ENCODE results near the gene TRUB2.
A peak's percentile ranks its signal among the peaks of the same experiment; 100 is the strongest.
"Not testable (repeated sequence)": the region's sequence is repeated elsewhere in the genome, so short reads cannot be mapped to it uniquely, and the experiment has no call there.

Gene TRUB2

DNA sequence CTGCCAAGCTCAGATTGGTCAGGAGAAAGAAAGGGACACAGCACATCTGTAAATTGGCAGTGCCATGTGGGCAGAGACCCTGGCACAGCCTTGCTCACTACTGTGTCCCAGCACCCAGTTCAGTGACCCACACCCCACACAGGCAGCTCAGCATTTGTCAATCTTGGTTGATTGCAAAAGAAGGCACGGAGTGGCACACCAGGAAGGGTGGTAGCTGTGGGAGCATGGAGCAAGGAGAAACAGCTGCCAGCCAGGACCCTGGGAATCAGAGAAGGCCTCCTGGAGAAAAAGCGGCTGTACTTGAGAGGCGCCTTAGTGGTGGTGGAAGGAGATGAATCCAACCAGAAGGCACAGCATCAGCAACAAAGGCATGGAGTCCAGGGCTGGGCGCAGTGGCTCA, 21.6 kb upstream of the TRUB2 start:
- TF ChIP-seq POLR2AphosphoS5 (IDR thresholded peaks at IDR 0.05; ENCODE audit: low read depth, low read length) (no peak), PAX5 (IDR thresholded peaks at IDR 0.05; ENCODE audit: insufficient read depth, low read length, severe bottlenecking) (no peak)
- DNase-seq (ENCODE audit: insufficient read length, low spot score) (no peak), FAIRE-seq (no peak)

DNA sequence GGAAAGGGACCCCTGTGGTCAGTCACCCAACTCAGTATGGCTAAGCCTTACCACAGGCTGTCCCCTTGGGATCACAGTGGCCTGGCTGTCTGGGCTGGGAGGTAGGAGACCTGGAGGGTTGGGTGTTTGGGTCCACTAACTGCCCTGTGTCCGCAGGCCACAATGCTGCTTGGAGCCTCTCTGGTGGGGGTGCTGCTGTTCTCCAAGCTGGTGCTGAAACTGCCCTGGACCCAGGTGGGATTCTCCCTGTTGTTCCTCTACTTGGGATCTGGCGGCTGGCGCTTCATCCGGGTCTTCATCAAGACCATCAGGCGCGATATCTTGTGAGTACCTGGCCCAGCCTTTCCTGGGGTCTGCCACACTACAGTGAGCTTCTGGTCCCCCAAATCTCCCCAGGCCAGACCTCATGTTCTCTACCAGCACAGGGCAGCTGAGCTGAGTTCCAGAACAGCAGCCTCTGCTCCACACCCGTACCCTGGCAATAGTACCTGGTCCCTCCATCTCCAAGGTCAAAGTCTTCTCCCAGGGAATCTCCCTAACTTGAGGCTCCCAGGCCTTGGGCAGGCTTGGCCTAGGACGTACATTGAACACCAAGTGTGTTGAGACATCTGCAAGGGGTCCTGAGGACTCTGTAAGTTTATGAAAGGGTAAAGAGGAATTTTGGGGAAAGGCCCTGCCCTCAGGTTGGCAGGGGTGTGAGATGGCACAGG, 20.9 kb upstream of the TRUB2 start:
- no peak for DNase-seq (ENCODE audit: insufficient read length, low spot score)
- TF ChIP-seq TAF1 (IDR thresholded peaks at IDR 0.05; ENCODE audit: low read depth, low read length), result no peak
- TF ChIP-seq POLR2A (IDR thresholded peaks at IDR 0.05; ENCODE audit: low read depth, low read length), result no peak
- no peak for TF ChIP-seq POLR2AphosphoS5 (IDR thresholded peaks at IDR 0.05; ENCODE audit: low read depth, low read length)
- FAIRE-seq, result no peak

- FAIRE-seq (no peak), DNase-seq (ENCODE audit: insufficient read length, low spot score) (peak; percentile 85)
- TF ChIP-seq POLR2A (IDR thresholded peaks at IDR 0.05; ENCODE audit: low read depth, low read length), result no peak
- no peak for TF ChIP-seq POLR2AphosphoS5 (IDR thresholded peaks at IDR 0.05; ENCODE audit: low read depth, low read length)
- no peak for TF ChIP-seq POU2F2 (IDR thresholded peaks at IDR 0.05; ENCODE audit: low read depth, low read length)
- no peak for TF ChIP-seq SPI1 (IDR thresholded peaks at IDR 0.05; ENCODE audit: low read depth, low read length)
- no peak for TF ChIP-seq PAX5 (IDR thresholded peaks at IDR 0.05; ENCODE audit: insufficient read depth, low read length, severe bottlenecking)
Measured at GRCh38 chr9:128341435-128341849, 19.2 kb upstream of the TRUB2 start.

DNA sequence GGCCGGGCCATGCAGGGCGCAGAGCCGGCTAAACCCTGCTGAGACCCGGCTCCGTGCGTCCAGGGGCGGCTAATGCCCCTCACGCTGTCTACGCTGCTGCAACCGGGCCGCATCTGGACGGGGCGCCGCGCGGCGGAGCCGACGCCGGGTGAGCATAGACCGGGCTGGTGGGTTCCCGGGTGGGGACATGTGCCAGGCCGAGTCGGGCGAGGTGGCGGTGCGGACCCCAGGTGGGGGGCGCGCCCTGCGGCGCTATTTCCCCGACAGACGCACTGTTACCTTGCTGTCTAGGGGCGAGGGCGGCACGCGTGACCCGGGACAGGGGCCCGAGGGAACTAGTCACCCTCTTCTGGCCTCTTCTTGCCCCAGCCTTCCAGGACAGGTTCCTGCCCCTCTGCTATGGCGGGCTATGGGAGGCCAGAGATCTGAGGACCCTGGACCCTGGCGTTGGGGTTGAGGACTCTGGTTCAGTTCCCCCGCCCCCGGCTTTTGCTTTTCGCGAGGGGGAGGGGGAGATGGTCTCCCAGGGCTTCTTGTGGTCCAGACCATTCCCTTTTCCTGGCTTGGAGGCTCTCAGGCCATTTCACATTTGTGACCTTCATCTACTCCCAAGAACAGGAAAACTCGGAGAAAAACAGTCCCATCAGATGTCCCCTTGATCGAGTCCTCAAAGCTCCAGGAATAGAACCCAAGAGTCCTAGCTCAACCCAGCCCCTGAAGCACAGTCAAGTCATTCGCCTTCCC, 18.6 kb upstream of the TRUB2 start:
- FAIRE-seq, result no peak
- DNase-seq (ENCODE audit: insufficient read length, low spot score), result no peak
- no peak for TF ChIP-seq POLR2A (IDR thresholded peaks at IDR 0.05; ENCODE audit: low read depth, low read length)
- TF ChIP-seq POU2F2 (IDR thresholded peaks at IDR 0.05; ENCODE audit: low read depth, low read length), result no peak
- TF ChIP-seq TAF1 (IDR thresholded peaks at IDR 0.05; ENCODE audit: low read depth, low read length), result no peak
- TF ChIP-seq POLR2AphosphoS5 (IDR thresholded peaks at IDR 0.05; ENCODE audit: low read depth, low read length), result no peak
- no peak for TF ChIP-seq PAX5 (IDR thresholded peaks at IDR 0.05; ENCODE audit: insufficient read depth, low read length, severe bottlenecking)
- TF ChIP-seq SPI1 (IDR thresholded peaks at IDR 0.05; ENCODE audit: low read depth, low read length), result no peak

GRCh38 chr9:128339761-128340690, 17.8 kb upstream of the TRUB2 start, which contains the start of gene SLC27A4:
TSS of gene SLC27A4 (plus strand) at chr9:128340527. CDS start at chr9:128343133, 2,606 bp downstream.
- TF ChIP-seq POLR2AphosphoS5 (IDR thresholded peaks at IDR 0.05; ENCODE audit: low read depth, low read length) (no peak), SPI1 (IDR thresholded peaks at IDR 0.05; ENCODE audit: low read depth, low read length) (no peak), PAX5 (IDR thresholded peaks at IDR 0.05; ENCODE audit: insufficient read depth, low read length, severe bottlenecking) (no peak), POLR2A (IDR thresholded peaks at IDR 0.05; ENCODE audit: low read depth, low read length) (no peak), POU2F2 (IDR thresholded peaks at IDR 0.05; ENCODE audit: low read depth, low read length) (no peak), TAF1 (IDR thresholded peaks at IDR 0.05; ENCODE audit: low read depth, low read length) (no peak)
- peak; percentile 95 for DNase-seq (ENCODE audit: insufficient read length, low spot score)
- FAIRE-seq, result peak; percentile 91

DNA sequence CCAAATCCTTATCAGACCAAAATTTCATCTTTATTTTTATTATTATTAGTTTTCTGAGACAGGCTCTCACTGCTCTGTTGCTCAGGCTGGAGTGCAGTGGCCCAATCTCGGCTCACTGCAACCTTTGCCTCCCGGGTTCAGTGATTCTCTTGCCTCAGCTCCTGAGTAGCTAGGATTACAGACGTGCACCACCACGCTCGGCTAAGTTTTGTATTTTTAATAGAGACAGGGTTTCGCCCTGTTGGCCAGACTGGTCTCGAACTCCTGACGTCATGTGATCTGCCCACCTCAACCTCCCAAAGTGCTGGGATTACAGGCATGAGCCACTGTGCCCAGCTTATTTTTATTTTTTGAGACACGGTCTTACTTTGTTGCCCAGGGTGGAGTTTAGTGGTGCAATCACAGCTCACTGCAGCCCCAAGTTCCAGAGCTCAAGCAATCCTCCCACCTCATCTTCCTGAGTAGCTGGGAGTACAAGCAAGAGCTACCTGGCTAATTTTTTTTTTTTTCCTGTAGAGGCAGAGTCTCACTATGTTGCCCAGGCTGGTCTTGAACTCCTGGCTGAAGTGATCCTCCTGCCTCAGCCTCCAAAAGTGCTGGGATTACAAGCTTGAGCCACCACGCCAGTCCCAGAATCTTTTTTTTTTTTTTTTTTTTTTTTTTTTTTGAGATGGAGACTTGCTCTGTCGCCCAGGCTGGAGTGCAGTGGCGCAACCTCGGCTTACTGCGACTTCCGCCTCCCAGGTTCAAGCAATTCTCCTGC, 16.8 kb upstream of the TRUB2 start:
- not testable (repeated sequence) for FAIRE-seq; DNase-seq (ENCODE audit: insufficient read length, low spot score)

GRCh38 chr9:128337936-128338335, 15.7 kb upstream of the TRUB2 start:
- FAIRE-seq (no peak), DNase-seq (ENCODE audit: insufficient read length, low spot score) (no peak)
- TF ChIP-seq POLR2AphosphoS5 (IDR thresholded peaks at IDR 0.05; ENCODE audit: low read depth, low read length) (no peak), TAF1 (IDR thresholded peaks at IDR 0.05; ENCODE audit: low read depth, low read length) (no peak), POU2F2 (IDR thresholded peaks at IDR 0.05; ENCODE audit: low read depth, low read length) (no peak), SPI1 (IDR thresholded peaks at IDR 0.05; ENCODE audit: low read depth, low read length) (no peak), PAX5 (IDR thresholded peaks at IDR 0.05; ENCODE audit: insufficient read depth, low read length, severe bottlenecking) (no peak), POLR2A (IDR thresholded peaks at IDR 0.05; ENCODE audit: low read depth, low read length) (no peak)

GRCh38 chr9:128335914-128336313, 13.7 kb upstream of the TRUB2 start:
- no peak for DNase-seq (ENCODE audit: insufficient read length, low spot score)
- no peak for FAIRE-seq
- TF ChIP-seq TAF1 (IDR thresholded peaks at IDR 0.05; ENCODE audit: low read depth, low read length) (no peak), POU2F2 (IDR thresholded peaks at IDR 0.05; ENCODE audit: low read depth, low read length) (no peak), POLR2A (IDR thresholded peaks at IDR 0.05; ENCODE audit: low read depth, low read length) (no peak), POLR2AphosphoS5 (IDR thresholded peaks at IDR 0.05; ENCODE audit: low read depth, low read length) (no peak), SPI1 (IDR thresholded peaks at IDR 0.05; ENCODE audit: low read depth, low read length) (no peak), PAX5 (IDR thresholded peaks at IDR 0.05; ENCODE audit: insufficient read depth, low read length, severe bottlenecking) (no peak)

- no peak for DNase-seq (ENCODE audit: insufficient read length, low spot score)
- TF ChIP-seq POU2F2 (IDR thresholded peaks at IDR 0.05; ENCODE audit: low read depth, low read length) (no peak), SPI1 (IDR thresholded peaks at IDR 0.05; ENCODE audit: low read depth, low read length) (no peak), TAF1 (IDR thresholded peaks at IDR 0.05; ENCODE audit: low read depth, low read length) (no peak), PAX5 (IDR thresholded peaks at IDR 0.05; ENCODE audit: insufficient read depth, low read length, severe bottlenecking) (no peak)
- no peak for FAIRE-seq
Measured at GRCh38 chr9:128335161-128335560, 12.9 kb upstream of the TRUB2 start.

Measured in GM12891 (cell line).